Neural cell (in vitro differentiated cells): ENCODE results near the gene PEAK1. TPM values are rescaled to one million over a fixed set of nuclear protein-coding genes. Genes with fewer than 3 reads are reported as not detected.

Source experiments
- H2AFZ ChIP-seq: fragments of 200-600, 300-800 bp; sonication (generic), shearing (Covaris generic); 2 replicates; pipeline ENCODE4 v1.6.0; 2014; ENCODE audit warnings: low read depth, mild to moderate bottlenecking, antibody characterized with exemption, low read length, moderate library complexity
- H3F3A ChIP-seq: fragments of 200-600 bp; shearing (Covaris generic); 2 replicates; pipeline ENCODE4 v1.6.1; 2016; ENCODE audit warnings: mild to moderate bottlenecking, moderate library complexity, mixed read lengths, antibody characterized with exemption, low read length; ENCODE audit not compliant: insufficient read depth, poor library complexity, severe bottlenecking
- H3K27ac ChIP-seq: fragments of 200-600, 300-800 bp; sonication (generic), shearing (Covaris generic); 2 replicates; pipeline ENCODE4 v1.5.1; 2014; ENCODE audit warnings: mild to moderate bottlenecking, low read length, moderate library complexity
- H3K27me3 ChIP-seq: fragments of 300-800, 200-600 bp; sonication (generic), shearing (Covaris generic); 2 replicates; pipeline ENCODE4 v1.6.0; 2014; ENCODE audit warnings: mild to moderate bottlenecking, low read depth, low read length, moderate library complexity; ENCODE audit not compliant: insufficient read depth
- H3K36me3 ChIP-seq: fragments of 300-800, 200-600 bp; sonication (generic), shearing (Covaris generic); 2 replicates; pipeline ENCODE4 v1.5.1; 2014; ENCODE audit warnings: mild to moderate bottlenecking, antibody characterized with exemption, low read length, moderate library complexity; ENCODE audit not compliant: insufficient read depth
- H3K4me2 ChIP-seq: fragments of 300-800, 200-600 bp; sonication (generic), shearing (Covaris generic); 2 replicates; pipeline ENCODE4 v1.6.0; 2014; ENCODE audit warnings: mild to moderate bottlenecking, low read length
- H3K4me3 ChIP-seq: fragments of 300-800, 200-600 bp; sonication (generic), shearing (Covaris generic); 2 replicates; pipeline ENCODE4 v1.5.1; 2014; ENCODE audit warnings: mild to moderate bottlenecking, low read length, moderate library complexity
- H3K79me2 ChIP-seq: fragments of 200-600 bp; shearing (Covaris generic); replicated peaks from 2 replicates; pipeline ENCODE4 v1.6.0; 2014; ENCODE audit warnings: mild to moderate bottlenecking, low read length, moderate library complexity; ENCODE audit not compliant: insufficient read depth
- H3K9ac ChIP-seq: fragments of 300-800, 200-600 bp; sonication (generic), shearing (Covaris generic); 2 replicates; pipeline ENCODE4 v1.6.1; 2016; ENCODE audit warnings: mild to moderate bottlenecking, low read length, mixed read lengths
- H3K9me2 ChIP-seq: fragments of 200-600 bp; shearing (Covaris generic); 2 replicates; pipeline ENCODE4 v1.6.1; 2016; ENCODE audit warnings: mild to moderate bottlenecking, low read length, mixed read lengths; ENCODE audit not compliant: insufficient read depth
- H3K9me3 ChIP-seq: fragments of 200-600, 300-800 bp; sonication (generic), shearing (Covaris generic); 2 replicates; pipeline ENCODE4 v1.6.1; 2016; ENCODE audit warnings: mild to moderate bottlenecking, mixed run types, low read length, moderate library complexity, mixed read lengths
- H4K20me1 ChIP-seq: fragments of 200-600 bp; shearing (Covaris generic); 2 replicates; pipeline ENCODE4 v1.6.1; 2016; ENCODE audit warnings: mild to moderate bottlenecking, mixed run types; ENCODE audit not compliant: insufficient read depth
- EP300 ChIP-seq: fragments of 450-650 bp; conservative IDR thresholded peaks from 2 replicates; pipeline ENCODE4 v1.6.1; 2014; ENCODE audit warnings: antibody characterized with exemption, mild to moderate bottlenecking, moderate library complexity; ENCODE audit not compliant: poor library complexity, severe bottlenecking
- EZH2 ChIP-seq: fragments of 200-600, 300-800 bp; shearing (Covaris generic), sonication (generic); IDR thresholded peaks from 2 replicates; pipeline ENCODE4 v1.6.1; 2014; ENCODE audit warnings: antibody characterized with exemption, low read length, borderline replicate concordance, mild to moderate bottlenecking; ENCODE audit not compliant: insufficient read depth, poor library complexity, severe bottlenecking
- MXI1 ChIP-seq: fragments of 450-650 bp; conservative IDR thresholded peaks from 2 replicates; pipeline ENCODE4 v1.6.1; 2014; ENCODE audit warnings: antibody characterized with exemption, mild to moderate bottlenecking; ENCODE audit not compliant: poor library complexity, severe bottlenecking
- POLR2AphosphoS5 ChIP-seq: IDR thresholded peaks from 2 replicates; pipeline ENCODE4 v1.6.1; 2012
- RAD21 ChIP-seq: fragments of 450-650 bp; conservative IDR thresholded peaks from 2 replicates; pipeline ENCODE4 v1.6.1; 2014; ENCODE audit warnings: antibody characterized with exemption, mild to moderate bottlenecking, moderate library complexity
- SMC3 ChIP-seq: fragments of 450-650 bp; conservative IDR thresholded peaks from 2 replicates; pipeline ENCODE4 v1.6.1; 2014; ENCODE audit warnings: antibody characterized with exemption, mild to moderate bottlenecking, moderate library complexity; ENCODE audit not compliant: poor library complexity
- TAF1 ChIP-seq: IDR thresholded peaks from 2 replicates; pipeline ENCODE4 v1.6.1; 2012; ENCODE audit warnings: low read depth
- polyA plus RNA-seq: library from polyadenylated mRNA; depleted of rRNA; stranded (reverse); fragments of >200 nt; gene quantifications from 2 replicates; pipeline ENCODE4 v1.2.3, GENCODE V29; 2014
- TF ChIP-seq, protein P1 (sequence below): fragments of 450-650 bp; IDR thresholded peaks from 2 replicates; pipeline ENCODE4 v1.5.1; 2014; ENCODE audit warnings: antibody characterized with exemption, mild to moderate bottlenecking, moderate library complexity; ENCODE audit not compliant: poor library complexity, severe bottlenecking
- TF ChIP-seq, protein P2 (sequence below): IDR thresholded peaks from 2 replicates; pipeline ENCODE4 v1.6.1; 2012; ENCODE audit warnings: borderline replicate concordance

Gene PEAK1
- polyA plus RNA-seq, 1 donor from 2014 or later: 5.8 TPM

DNA sequence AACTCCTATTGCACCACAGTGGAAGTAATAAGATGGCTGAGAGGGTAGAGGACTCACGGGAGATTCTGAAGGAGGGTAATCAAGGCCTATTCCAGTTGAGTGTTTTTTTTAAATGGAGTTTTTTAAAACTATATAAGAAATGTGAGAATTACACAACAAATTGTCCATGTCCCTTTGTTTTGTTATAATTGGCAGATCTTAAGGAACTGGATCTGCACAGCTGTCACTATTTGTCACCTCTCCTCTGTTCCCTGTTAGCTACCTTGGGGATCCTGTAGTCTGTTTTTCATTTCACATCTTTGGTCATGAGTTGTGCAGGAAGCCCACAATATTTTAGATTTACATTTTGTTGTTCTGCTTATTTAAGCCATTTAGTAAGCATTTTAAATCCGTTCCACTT is 271.7 kb downstream of the PEAK1 start:
- TF ChIP-seq MXI1: no peak
- no peak for TF ChIP-seq SMC3
- no peak for TF ChIP-seq POLR2AphosphoS5
- no peak for TF ChIP-seq EP300
- no peak overlapping the region for H3K4me2 ChIP-seq
- no peak overlapping the region for H3K4me3 ChIP-seq

DNA sequence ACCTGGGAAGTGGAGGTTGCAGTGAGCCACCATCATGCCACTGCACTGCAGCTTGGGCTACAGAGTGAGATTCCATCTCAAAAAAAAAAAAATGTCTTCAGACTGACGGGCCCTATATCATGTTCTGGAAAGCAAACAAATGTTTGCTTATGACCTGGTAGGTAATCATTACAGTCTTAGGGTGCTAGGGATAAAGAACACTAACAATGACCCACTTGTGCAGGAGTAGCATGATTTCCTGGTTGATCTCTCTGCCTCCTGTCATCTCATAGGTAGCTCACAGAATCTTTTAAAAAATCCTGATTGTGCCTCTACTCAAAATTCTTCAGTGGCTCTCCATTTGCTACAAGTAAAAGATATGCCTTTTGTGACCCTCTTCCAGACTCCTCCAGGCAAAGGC is 274.5 kb downstream of the PEAK1 start:
- no peaks in the 10 kb centered on the region for H3K27me3 ChIP-seq
- H3K4me2 ChIP-seq: no peak overlapping the region
- no peak for TF ChIP-seq RAD21
- no peak overlapping the region for H3K4me3 ChIP-seq
- H3F3A ChIP-seq: no peaks in the 10 kb centered on the region
- H3K36me3 ChIP-seq: no peaks in the 10 kb centered on the region
- no peak overlapping the region for H2AFZ ChIP-seq
- no peaks in the 10 kb centered on the region for H3K9me2 ChIP-seq
- H3K79me2 ChIP-seq: no peaks in the 10 kb centered on the region
- no peaks in the 10 kb centered on the region for H4K20me1 ChIP-seq
- H3K9ac ChIP-seq: no peak overlapping the region
- no peak overlapping the region for H3K27ac ChIP-seq
- H3K9me3 ChIP-seq: peaks cover 3% of the 10 kb centered on the region

More for the DNA sequence above, 271.7 kb downstream of the PEAK1 start:
- Histone ChIP-seq H4K20me1 (no peaks in the 10 kb centered on the region), H3K9ac (no peak overlapping the region), H3K27ac (no peak overlapping the region), H3K36me3 (no peaks in the 10 kb centered on the region), H3K79me2 (no peaks in the 10 kb centered on the region), H2AFZ (no peak overlapping the region), H3K9me3 (no peaks in the 10 kb centered on the region), H3F3A (no peaks in the 10 kb centered on the region), H3K27me3 (no peaks in the 10 kb centered on the region), H3K9me2 (no peaks in the 10 kb centered on the region)

DNA sequence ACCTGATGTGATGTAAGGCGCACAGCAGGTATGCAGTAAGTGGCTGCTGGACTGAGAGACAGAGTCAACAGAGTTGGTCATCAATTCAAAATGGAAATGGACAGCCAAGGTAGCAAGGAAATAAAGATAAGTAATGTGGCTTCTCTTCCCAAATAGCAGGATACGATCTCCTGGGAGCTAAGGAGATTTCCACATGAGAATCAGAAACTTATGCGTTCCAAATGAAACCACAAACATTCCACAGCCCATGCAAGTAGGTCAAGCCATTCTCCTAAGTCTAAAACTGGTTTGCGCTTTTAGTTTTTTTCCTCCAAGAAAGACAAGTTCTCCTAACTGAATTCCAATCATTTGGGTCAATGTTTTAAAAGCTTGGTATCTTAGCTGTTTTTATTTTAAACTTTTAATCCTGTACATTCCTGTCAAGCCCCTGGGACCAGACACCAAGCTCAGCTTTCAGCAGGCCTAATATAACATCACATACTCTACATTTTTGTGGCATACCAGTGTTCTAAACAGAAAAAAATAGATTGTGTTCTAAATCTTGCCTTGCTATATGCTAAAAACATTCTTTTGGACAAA is 275.3 kb downstream of the PEAK1 start:
- no peaks in the 10 kb centered on the region for H3K36me3 ChIP-seq
- H3K27me3 ChIP-seq: no peaks in the 10 kb centered on the region
- H3K4me2 ChIP-seq: no peak overlapping the region
- H3K79me2 ChIP-seq: no peaks in the 10 kb centered on the region
- H3K9me3 ChIP-seq: peaks cover 5% of the 10 kb centered on the region
- no peaks in the 10 kb centered on the region for H4K20me1 ChIP-seq
- TF ChIP-seq EZH2: no peak
- TF ChIP-seq, protein P1, sequence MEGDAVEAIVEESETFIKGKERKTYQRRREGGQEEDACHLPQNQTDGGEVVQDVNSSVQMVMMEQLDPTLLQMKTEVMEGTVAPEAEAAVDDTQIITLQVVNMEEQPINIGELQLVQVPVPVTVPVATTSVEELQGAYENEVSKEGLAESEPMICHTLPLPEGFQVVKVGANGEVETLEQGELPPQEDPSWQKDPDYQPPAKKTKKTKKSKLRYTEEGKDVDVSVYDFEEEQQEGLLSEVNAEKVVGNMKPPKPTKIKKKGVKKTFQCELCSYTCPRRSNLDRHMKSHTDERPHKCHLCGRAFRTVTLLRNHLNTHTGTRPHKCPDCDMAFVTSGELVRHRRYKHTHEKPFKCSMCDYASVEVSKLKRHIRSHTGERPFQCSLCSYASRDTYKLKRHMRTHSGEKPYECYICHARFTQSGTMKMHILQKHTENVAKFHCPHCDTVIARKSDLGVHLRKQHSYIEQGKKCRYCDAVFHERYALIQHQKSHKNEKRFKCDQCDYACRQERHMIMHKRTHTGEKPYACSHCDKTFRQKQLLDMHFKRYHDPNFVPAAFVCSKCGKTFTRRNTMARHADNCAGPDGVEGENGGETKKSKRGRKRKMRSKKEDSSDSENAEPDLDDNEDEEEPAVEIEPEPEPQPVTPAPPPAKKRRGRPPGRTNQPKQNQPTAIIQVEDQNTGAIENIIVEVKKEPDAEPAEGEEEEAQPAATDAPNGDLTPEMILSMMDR: no peak
- no peak for TF ChIP-seq RAD21
- no peak for TF ChIP-seq POLR2AphosphoS5
- TF ChIP-seq, protein P2, sequence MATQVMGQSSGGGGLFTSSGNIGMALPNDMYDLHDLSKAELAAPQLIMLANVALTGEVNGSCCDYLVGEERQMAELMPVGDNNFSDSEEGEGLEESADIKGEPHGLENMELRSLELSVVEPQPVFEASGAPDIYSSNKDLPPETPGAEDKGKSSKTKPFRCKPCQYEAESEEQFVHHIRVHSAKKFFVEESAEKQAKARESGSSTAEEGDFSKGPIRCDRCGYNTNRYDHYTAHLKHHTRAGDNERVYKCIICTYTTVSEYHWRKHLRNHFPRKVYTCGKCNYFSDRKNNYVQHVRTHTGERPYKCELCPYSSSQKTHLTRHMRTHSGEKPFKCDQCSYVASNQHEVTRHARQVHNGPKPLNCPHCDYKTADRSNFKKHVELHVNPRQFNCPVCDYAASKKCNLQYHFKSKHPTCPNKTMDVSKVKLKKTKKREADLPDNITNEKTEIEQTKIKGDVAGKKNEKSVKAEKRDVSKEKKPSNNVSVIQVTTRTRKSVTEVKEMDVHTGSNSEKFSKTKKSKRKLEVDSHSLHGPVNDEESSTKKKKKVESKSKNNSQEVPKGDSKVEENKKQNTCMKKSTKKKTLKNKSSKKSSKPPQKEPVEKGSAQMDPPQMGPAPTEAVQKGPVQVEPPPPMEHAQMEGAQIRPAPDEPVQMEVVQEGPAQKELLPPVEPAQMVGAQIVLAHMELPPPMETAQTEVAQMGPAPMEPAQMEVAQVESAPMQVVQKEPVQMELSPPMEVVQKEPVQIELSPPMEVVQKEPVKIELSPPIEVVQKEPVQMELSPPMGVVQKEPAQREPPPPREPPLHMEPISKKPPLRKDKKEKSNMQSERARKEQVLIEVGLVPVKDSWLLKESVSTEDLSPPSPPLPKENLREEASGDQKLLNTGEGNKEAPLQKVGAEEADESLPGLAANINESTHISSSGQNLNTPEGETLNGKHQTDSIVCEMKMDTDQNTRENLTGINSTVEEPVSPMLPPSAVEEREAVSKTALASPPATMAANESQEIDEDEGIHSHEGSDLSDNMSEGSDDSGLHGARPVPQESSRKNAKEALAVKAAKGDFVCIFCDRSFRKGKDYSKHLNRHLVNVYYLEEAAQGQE: no peak
- no peak for TF ChIP-seq EP300
- no peak for TF ChIP-seq MXI1
- no peak for TF ChIP-seq SMC3
- TF ChIP-seq TAF1: no peak
- H3K4me3 ChIP-seq: no peak overlapping the region
- H2AFZ ChIP-seq: no peak overlapping the region
- no peaks in the 10 kb centered on the region for H3F3A ChIP-seq
- no peak overlapping the region for H3K9ac ChIP-seq
- H3K27ac ChIP-seq: no peak overlapping the region
- H3K9me2 ChIP-seq: no peaks in the 10 kb centered on the region
